D341Med (cell line): Measurements from ENCODE around the gene COL4A6.

ENCODE experiments used
- DNase-seq: peaks from one replicate; pipeline ENCODE4 v3.0.0; 2012; ENCODE audit warnings: low spot score

Gene COL4A6

DNA sequence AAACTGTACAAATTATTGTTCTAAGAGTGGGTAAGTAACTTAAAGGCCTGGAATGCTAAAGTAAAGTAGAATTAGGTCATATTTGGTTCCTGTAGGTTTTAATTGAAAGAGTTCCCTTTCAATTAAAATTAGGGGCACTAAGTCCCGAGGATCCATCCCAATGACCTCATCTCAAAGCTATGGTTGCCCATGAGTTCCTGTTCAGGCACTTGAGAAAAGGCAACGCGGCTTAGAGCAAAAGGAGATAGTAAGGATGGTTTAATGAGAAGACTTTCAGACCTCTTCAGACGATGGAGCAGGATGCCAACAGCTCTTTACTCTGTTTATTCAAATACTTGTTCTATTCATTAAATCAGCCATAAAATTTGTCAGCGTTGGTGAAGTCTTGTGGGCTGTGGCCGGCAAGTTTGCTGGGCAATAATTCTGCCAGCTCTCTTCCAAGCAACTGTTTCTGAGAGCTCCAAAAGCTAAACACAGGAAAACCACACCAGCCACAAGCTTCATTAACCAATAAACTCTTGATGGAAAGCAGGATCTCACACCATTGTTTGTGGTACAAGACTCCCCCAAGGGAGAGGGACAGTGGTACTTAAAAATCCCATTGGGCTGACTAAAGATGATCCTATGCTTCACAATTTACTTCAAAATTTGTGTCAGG is 167.4 kb downstream of the COL4A6 start:
- no peak for DNase-seq

- no peak for DNase-seq
Measured at GRCh38 chrX:108270280-108270679, 167.9 kb downstream of the COL4A6 start.

DNA sequence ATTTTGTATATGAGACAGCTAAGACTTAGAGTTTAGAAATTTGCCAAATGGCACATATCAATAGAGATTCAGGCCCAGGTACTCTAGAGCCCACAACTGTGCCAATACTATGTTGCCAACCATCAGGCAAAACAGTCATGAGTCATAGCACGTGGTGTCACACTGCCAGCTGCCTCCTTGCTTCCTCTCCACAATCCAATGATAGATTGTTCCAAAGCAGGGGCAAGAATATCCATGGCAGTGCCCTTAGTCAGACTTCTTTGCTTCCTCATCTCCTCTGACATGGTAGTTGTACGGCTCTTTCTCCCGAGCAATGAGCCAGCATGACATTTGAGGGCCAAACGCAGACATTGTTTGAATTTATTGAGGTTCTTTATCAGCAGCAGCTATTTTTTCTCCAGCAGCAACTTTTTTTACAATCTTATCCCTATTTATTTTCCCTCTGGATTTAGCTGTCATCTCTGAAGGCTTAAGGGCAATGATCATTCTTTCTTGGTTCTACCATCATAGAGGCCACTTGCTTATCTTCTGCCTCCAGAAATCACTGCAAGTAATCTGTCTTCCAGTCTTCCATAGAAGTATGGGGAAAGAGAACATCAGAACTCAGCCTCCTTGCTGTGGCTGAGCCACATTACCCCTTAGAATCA is 169.7 kb downstream of the COL4A6 start:
- DNase-seq: no peak

GRCh38 chrX:108267557-108267956 is 170.7 kb downstream of the COL4A6 start:
- DNase-seq: no peak

GRCh38 chrX:108264376-108264775 is 173.8 kb downstream of the COL4A6 start:
- no peak for DNase-seq

- no peak for DNase-seq
Measured at GRCh38 chrX:108261549-108262203, 176.5 kb downstream of the COL4A6 start.

GRCh38 chrX:108257556-108257955 is 180.7 kb downstream of the COL4A6 start:
- no peak for DNase-seq

- DNase-seq: no peak
Measured at GRCh38 chrX:108254636-108255035, 183.6 kb downstream of the COL4A6 start.

DNA sequence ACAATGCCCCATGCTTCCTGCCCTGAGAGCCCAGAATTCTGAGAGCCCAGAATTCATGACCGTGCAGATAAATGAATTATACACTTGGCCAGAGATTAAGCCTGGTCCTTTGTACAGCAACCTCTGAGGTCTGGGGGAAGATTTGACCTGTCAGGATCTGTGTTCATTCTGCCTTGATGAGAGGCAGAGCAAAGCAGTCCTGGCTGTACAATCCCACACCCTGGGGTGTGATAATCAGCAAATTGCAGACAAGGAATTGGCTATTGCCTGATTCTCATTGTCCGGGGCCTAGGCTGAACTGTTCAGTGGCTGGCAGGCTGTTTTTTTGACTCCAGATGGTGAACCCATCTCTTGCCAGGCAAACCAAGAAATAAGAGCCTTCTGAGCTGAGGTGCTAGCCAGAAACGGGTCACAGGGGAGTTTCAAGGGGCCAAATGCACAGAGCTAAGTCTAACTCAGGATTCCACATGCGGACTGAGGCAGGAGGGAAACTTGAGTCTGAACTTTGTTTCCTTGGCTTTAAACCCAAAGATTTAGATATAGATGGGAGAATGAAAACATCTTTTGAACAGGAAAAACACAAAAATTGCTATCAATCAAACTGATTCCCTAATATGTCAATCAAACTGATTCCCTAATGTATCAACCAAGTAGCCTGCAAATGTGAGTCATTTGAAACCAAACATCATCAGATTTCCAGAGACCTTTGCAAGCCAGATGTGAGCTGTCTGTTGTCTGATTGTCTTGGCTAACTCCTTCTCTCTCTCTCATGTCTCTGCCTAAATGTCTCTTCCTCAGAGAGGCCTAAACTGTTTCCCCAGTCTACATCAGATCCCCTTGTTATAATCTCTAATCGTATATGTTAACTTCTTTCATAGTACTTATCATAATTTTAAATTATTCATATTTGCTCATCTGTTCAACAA is 187.3 kb downstream of the COL4A6 start:
- DNase-seq: no peak

DNA sequence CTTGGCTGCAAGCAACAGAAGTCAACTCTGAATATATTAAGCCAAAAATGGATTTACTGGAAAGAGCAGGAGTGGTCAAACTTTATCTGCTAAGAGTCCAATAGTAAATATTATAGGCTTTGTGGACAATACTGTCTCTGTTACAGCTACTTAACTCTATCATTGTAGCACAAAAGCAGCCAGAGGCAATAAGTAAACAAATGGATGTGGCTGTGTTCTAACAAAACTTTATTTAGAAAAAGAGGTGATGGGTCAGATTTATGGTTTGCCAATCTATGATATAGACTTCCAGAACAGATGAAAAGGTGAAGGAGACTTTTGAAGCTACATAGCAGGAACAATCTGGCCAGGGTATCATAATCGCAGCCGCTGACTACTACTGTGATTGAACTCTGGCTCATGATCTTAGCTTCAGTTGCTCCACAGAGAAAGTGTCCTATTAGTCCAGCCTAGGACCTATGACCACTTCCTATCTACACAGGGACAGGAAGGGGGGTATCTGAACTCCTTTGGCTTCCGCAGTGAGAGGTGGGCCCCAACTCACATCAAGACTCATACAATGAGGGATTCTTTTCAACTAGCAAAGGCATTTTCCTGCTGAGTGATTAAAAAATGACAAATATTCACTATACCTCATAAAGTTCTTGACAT is 191.8 kb downstream of the COL4A6 start:
- DNase-seq: no peak

- DNase-seq: no peak
Measured at GRCh38 chrX:108245462-108245861, 192.8 kb downstream of the COL4A6 start.

DNA sequence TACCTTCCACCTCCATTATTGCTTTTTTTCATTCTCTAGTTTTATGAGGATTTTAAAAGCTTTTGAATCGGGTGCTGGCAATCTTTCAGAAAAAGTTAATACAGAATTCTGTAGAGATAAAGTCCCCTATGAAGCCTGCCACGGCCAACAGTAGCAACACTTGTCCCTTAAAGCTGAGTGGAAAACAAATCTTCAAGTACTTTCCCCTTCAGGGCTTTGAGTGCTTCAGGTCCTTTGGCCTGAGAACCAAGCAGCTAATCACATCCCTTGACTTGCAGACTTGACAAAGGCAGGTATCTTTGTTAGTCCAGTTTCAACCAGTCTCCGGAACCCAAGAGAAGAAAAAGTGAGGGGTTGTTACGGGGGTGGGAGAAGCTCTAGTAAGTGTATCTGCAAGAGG is 202.2 kb downstream of the COL4A6 start:
- DNase-seq: no peak

DNA sequence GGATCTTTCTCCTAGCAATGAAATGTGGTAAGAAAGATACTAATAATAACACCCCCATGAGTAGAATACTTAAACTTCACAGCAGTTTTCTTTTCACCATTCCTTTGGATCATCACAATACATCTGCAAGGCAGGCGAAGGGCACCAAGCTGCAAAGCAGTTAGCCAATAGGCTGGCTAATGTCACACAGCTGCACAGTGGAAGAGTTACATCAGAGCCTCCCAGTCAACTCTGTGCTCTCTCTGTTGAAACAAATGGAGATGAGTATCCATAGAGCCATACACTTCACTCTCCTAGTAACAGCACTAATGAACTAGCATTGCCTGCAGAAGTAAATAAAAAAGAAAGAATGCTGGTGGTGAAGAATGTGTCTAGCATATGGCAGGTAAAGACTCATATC is 207.6 kb downstream of the COL4A6 start:
- no peak for DNase-seq

GRCh38 chrX:108224727-108225621 is 213.2 kb downstream of the COL4A6 start:
- peak; percentile 43 for DNase-seq

- DNase-seq: no peak
Measured at GRCh38 chrX:108224218-108224617, 214.0 kb downstream of the COL4A6 start.

GRCh38 chrX:108223585-108223984 is 214.6 kb downstream of the COL4A6 start:
- no peak for DNase-seq

DNA sequence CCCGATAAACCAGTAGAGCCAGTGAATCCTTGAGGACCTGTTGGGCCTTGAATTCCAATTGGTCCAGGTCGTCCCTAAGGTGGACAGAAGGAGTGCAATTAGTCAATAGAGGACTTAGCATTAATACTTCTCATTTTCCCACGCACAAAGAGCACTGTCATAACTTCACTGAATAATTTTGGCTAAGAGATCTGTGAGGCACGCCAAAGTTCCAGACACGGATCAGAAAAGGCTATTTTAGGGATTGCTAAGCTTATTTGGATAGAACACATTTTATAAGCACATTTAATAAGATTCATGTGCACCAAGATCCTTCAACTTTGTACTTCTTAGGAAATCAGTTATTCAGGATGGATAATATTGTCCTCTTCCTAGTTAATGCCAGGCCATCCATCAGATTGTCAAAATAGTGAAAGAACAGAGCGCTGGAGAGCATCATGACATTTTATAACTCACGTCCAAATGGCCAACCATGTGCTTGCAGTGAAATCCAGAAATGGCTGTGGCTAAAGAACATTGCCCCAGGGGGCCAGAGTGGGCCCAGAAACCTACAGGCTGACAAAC is 216.8 kb downstream of the COL4A6 start:
- DNase-seq: no peak

- DNase-seq: no peak
Measured at GRCh38 chrX:108219949-108220601, 218.1 kb downstream of the COL4A6 start.

DNA sequence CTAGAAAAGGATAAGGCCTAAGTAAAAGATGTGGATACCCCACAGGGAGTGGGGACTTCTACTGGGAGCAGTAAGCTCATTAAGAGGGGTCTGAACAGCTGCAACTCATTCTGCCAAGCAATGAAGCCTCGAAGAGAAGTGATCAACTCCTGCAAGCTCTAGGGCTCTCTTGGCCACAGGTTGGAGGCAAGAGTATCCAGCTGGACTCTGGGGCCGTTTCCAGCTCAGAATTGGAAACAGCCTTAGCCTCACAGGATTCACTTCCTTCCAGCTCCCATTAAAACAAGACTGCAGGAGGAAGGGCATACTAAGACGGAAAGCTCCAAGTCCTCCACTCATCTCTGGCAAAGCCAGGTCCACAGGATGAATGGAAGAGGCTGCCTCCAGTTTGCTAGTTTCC is 220.3 kb downstream of the COL4A6 start:
- DNase-seq: no peak
